Cortex of kidney (tissue), 1 donor: ENCODE data around the gene UST.
"Not testable (repeated sequence)": the region's sequence is repeated elsewhere in the genome, so short reads cannot be mapped to it uniquely, and the experiment has no call there.

ENCODE experiments used
- DNase-seq: peaks from one replicate; lab custom pipeline; 2025; lab: John Stamatoyannopoulos, UW

The UST gene

GRCh38 chr6:149084808-149085556 lies 338.2 kb downstream of the UST start:
- DNase-seq = no peak

GRCh38 chr6:149085557-149085938 lies 338.7 kb downstream of the UST start:
- no peak for DNase-seq

GRCh38 chr6:149086363-149086762 lies 339.5 kb downstream of the UST start:
- no peak for DNase-seq

GRCh38 chr6:149087898-149088297 lies 341.1 kb downstream of the UST start:
- no peak for DNase-seq

- no peak for DNase-seq
Observed at GRCh38 chr6:149088361-149088760, 341.5 kb downstream of the UST start.

GRCh38 chr6:149089510-149089909 lies 342.7 kb downstream of the UST start:
- no peak for DNase-seq

- no peak for DNase-seq
Observed at GRCh38 chr6:149090937-149091336, 344.1 kb downstream of the UST start.

- no peak for DNase-seq
Observed at GRCh38 chr6:149093643-149094042, 346.8 kb downstream of the UST start.

- DNase-seq = no peak
Observed at GRCh38 chr6:149094156-149094555, 347.3 kb downstream of the UST start.

- no peak for DNase-seq
Observed at GRCh38 chr6:149094934-149095351, 348.1 kb downstream of the UST start.

GRCh38 chr6:149095842-149096241 lies 349.0 kb downstream of the UST start:
- no peak for DNase-seq

GRCh38 chr6:149097794-149098193 lies 351.0 kb downstream of the UST start:
- no peak for DNase-seq

- DNase-seq = no peak
Observed at GRCh38 chr6:149098700-149099276, 352.0 kb downstream of the UST start.

GRCh38 chr6:149102324-149102723 lies 355.5 kb downstream of the UST start:
- no peak for DNase-seq

- DNase-seq = not testable (repeated sequence)
Observed at GRCh38 chr6:149103950-149104349, 357.1 kb downstream of the UST start.

GRCh38 chr6:149107520-149107919 lies 360.7 kb downstream of the UST start:
- DNase-seq = no peak

GRCh38 chr6:149108038-149108748 lies 361.4 kb downstream of the UST start:
- DNase-seq = no peak

GRCh38 chr6:149108749-149109100 lies 361.9 kb downstream of the UST start:
- no peak for DNase-seq

- DNase-seq = no peak
Observed at GRCh38 chr6:149109397-149110070, 362.7 kb downstream of the UST start.

GRCh38 chr6:149111556-149112115 lies 364.8 kb downstream of the UST start:
- DNase-seq = no peak

- no peak for DNase-seq
Observed at GRCh38 chr6:149112976-149113375, 366.1 kb downstream of the UST start.

GRCh38 chr6:149114167-149114566 lies 367.3 kb downstream of the UST start:
- DNase-seq = no peak
